Measurements from ENCODE around the gene ZBTB45. TPM values are rescaled to one million over a fixed set of nuclear protein-coding genes. Genes with fewer than 3 reads are reported as not detected.

ZBTB45 gene
- total and polyA plus RNA-seq, 7 donors = 6.2 to 13.0 (median 9.8) TPM

GRCh38 chr19:58466760-58467589 lies 52.6 kb downstream of the ZBTB45 start, which contains the start of gene ZNF324:
Gene ZNF324 (plus strand): TSS chr19:58467080. CDS start chr19:58469186, 2,106 bp downstream.
- Histone ChIP-seq H3K4me3 (peak within 1 kb of the TSS; percentile 86), H3K27ac (peak within 1 kb of the TSS; percentile 88), H3K36me3 (ENCODE audit: insufficient read depth in 1 of 2, low read depth in 1 of 2) (peaks cover 0 to 28% of the 10 kb centered on the region in 2 donors), H3K27me3 (ENCODE audit: insufficient read depth in 3 of 3, low read length in 2 of 3) (no peaks in the 10 kb centered on the region), H3K9me3 (no peaks in the 10 kb centered on the region), H3K4me1 (peaks cover 10% of the 10 kb centered on the region)
- DNase-seq (peak; percentile 99), ATAC-seq (peak; percentile 99 to 100 (median 99))
- WGBS, 3 donors = 0% methylated on average over 63 to 92 of the region's 92 CpGs
- intact Hi-C loops (cut with DNase I) = no loop called here
- no peak for TF ChIP-seq CTCF (IDR thresholded peaks at IDR 0.05)

GRCh38 chr19:58466089-58466759 lies 53.4 kb downstream of the ZBTB45 start:
- H3K4me1 ChIP-seq = peaks cover 10% of the 10 kb centered on the region
- 30 to 34% (median 33%) methylated on average over 20 of the region's 20 CpGs for WGBS, 3 donors
- H3K9me3 ChIP-seq = no peaks in the 10 kb centered on the region
- peak in 2 of 4 donors; percentile 34 to 50 for ATAC-seq
- intact Hi-C loops (cut with DNase I) = no loop called here
- DNase-seq = no peak
- H3K4me3 ChIP-seq = peak overlapping the region; percentile 86
- no peak for TF ChIP-seq CTCF (IDR thresholded peaks at IDR 0.05)
- H3K27ac ChIP-seq = peak overlapping the region; percentile 88
- H3K27me3 ChIP-seq (ENCODE audit: insufficient read depth in 3 of 3, low read length in 2 of 3) = no peaks in the 10 kb centered on the region
- H3K36me3 ChIP-seq (ENCODE audit: insufficient read depth in 1 of 2, low read depth in 1 of 2) = peaks cover 0 to 22% of the 10 kb centered on the region in 2 donors

Other genes with a start within 250 kb of the ZBTB45 start
- gene ZNF8, start 240.9 kb downstream of the ZBTB45 start, total RNA-seq = 1 to 10 TPM; 1.5 to 2.5 (median 2.0) TPM
- gene ZNF8, start 240.9 kb downstream of the ZBTB45 start, polyA plus RNA-seq = 1 to 10 TPM in 1 of 3 donors, under 1 TPM in 2; 0.35 to 1.3 (median 0.86) TPM
- 10 to 100 TPM; 13.9 to 33.3 (median 16.4) TPM for gene ERVK3-1, start 214.4 kb downstream of the ZBTB45 start, total RNA-seq
- gene ERVK3-1, start 214.4 kb downstream of the ZBTB45 start, polyA plus RNA-seq = 10 to 100 TPM; 29.5 to 81.0 (median 77.4) TPM
- gene ZSCAN22, start 192.8 kb downstream of the ZBTB45 start, total RNA-seq = 1 to 10 TPM; 2.0 to 3.1 (median 2.4) TPM
- 1 to 10 TPM; 1.1 to 1.8 (median 1.8) TPM for gene ZSCAN22, start 192.8 kb downstream of the ZBTB45 start, polyA plus RNA-seq
- gene A1BG, start 166.3 kb downstream of the ZBTB45 start, total RNA-seq = 1 to 10 TPM; 1.6 to 5.4 (median 3.8) TPM
- gene A1BG, start 166.3 kb downstream of the ZBTB45 start, polyA plus RNA-seq = 10 to 100 TPM in 2 of 3 donors, 1 to 10 TPM in 1; 5.2 to 12.0 (median 10.0) TPM
- gene ZNF497, start 157.1 kb downstream of the ZBTB45 start, total RNA-seq = under 1 TPM; 0.08 to 0.30 (median 0.18) TPM
- gene ZNF497, start 157.1 kb downstream of the ZBTB45 start, polyA plus RNA-seq = under 1 TPM; 0.13 to 0.43 (median 0.30) TPM
- under 1 TPM; 0.10 to 0.34 (median 0.20) TPM for gene ZNF837, start 138.8 kb downstream of the ZBTB45 start, total RNA-seq
- under 1 TPM; 0.08 to 0.33 (median 0.24) TPM for gene ZNF837, start 138.8 kb downstream of the ZBTB45 start, polyA plus RNA-seq
- gene RPS5, start 132.5 kb downstream of the ZBTB45 start, total RNA-seq = 100 to 1,000 TPM; 513 to 839 (median 740) TPM
- gene RPS5, start 132.5 kb downstream of the ZBTB45 start, polyA plus RNA-seq = 1,000 to 10,000 TPM; 1,118 to 2,384 (median 1,312) TPM
- gene RNF225, start 124.2 kb downstream of the ZBTB45 start, total RNA-seq = not detected
- gene RNF225, start 124.2 kb downstream of the ZBTB45 start, polyA plus RNA-seq = not detected
- gene ZNF584, start 111.2 kb downstream of the ZBTB45 start, total RNA-seq = 10 to 100 TPM in 3 of 4 donors, 1 to 10 TPM in 1; 9.5 to 16.2 (median 13.3) TPM
- 10 to 100 TPM in 2 of 3 donors, 1 to 10 TPM in 1; 8.7 to 23.8 (median 11.6) TPM for gene ZNF584, start 111.2 kb downstream of the ZBTB45 start, polyA plus RNA-seq
- 1 to 10 TPM; 2.1 to 5.2 (median 4.3) TPM for gene ZNF132, start 79.7 kb downstream of the ZBTB45 start, total RNA-seq
- 1 to 10 TPM; 1.4 to 2.7 (median 1.6) TPM for gene ZNF132, start 79.7 kb downstream of the ZBTB45 start, polyA plus RNA-seq
- gene ZNF324B, start 68.2 kb downstream of the ZBTB45 start, total RNA-seq = 1 to 10 TPM; 4.4 to 8.9 (median 4.9) TPM
- gene ZNF324B, start 68.2 kb downstream of the ZBTB45 start, polyA plus RNA-seq = 1 to 10 TPM; 2.5 to 6.2 (median 2.9) TPM
- 1 to 10 TPM; 3.5 to 7.2 (median 4.8) TPM for gene ZNF324, start 52.7 kb downstream of the ZBTB45 start, total RNA-seq
- 1 to 10 TPM; 2.1 to 6.4 (median 3.1) TPM for gene ZNF324, start 52.7 kb downstream of the ZBTB45 start, polyA plus RNA-seq
- 1 to 10 TPM; 3.5 to 8.1 (median 4.9) TPM for gene ZNF446, start 43.5 kb downstream of the ZBTB45 start, total RNA-seq
- gene ZNF446, start 43.5 kb downstream of the ZBTB45 start, polyA plus RNA-seq = 1 to 10 TPM; 4.6 to 8.7 (median 6.3) TPM
- gene SLC27A5, start 7.8 kb downstream of the ZBTB45 start, total RNA-seq = 1 to 10 TPM; 3.1 to 6.6 (median 4.0) TPM
- 10 to 100 TPM in 2 of 3 donors, 1 to 10 TPM in 1; 6.1 to 11.0 (median 10.6) TPM for gene SLC27A5, start 7.8 kb downstream of the ZBTB45 start, polyA plus RNA-seq
- gene TRIM28, start 24.3 kb upstream of the ZBTB45 start, total RNA-seq = 100 to 1,000 TPM; 165 to 212 (median 197) TPM
- gene TRIM28, start 24.3 kb upstream of the ZBTB45 start, polyA plus RNA-seq = 100 to 1,000 TPM; 141 to 154 (median 147) TPM
- gene CHMP2A, start 35.3 kb upstream of the ZBTB45 start, total RNA-seq = 100 to 1,000 TPM in 2 of 4 donors, 10 to 100 TPM in 2; 96.5 to 126 (median 103) TPM
- 100 to 1,000 TPM; 149 to 184 (median 157) TPM for gene CHMP2A, start 35.3 kb upstream of the ZBTB45 start, polyA plus RNA-seq
- 100 to 1,000 TPM in 3 of 4 donors, 10 to 100 TPM in 1; 95.4 to 146 (median 125) TPM for gene UBE2M, start 38.8 kb upstream of the ZBTB45 start, total RNA-seq
- 100 to 1,000 TPM in 2 of 3 donors, 10 to 100 TPM in 1; 86.8 to 146 (median 145) TPM for gene UBE2M, start 38.8 kb upstream of the ZBTB45 start, polyA plus RNA-seq
- 10 to 100 TPM in 2 of 4 donors, 1 to 10 TPM in 2; 8.2 to 13.0 (median 11.1) TPM for gene MZF1, start 53.5 kb upstream of the ZBTB45 start, total RNA-seq
- 10 to 100 TPM in 1 of 3 donors, 1 to 10 TPM in 2; 5.0 to 12.5 (median 8.2) TPM for gene MZF1, start 53.5 kb upstream of the ZBTB45 start, polyA plus RNA-seq